Amniotic epithelial cell (primary cell): ENCODE data around the gene CAP2.

Experiments used
- DNase-seq: peaks from one replicate; pipeline ENCODE4 v3.0.0-alpha.2; 2010; ENCODE audit warnings: low read depth

CAP2 gene

DNA sequence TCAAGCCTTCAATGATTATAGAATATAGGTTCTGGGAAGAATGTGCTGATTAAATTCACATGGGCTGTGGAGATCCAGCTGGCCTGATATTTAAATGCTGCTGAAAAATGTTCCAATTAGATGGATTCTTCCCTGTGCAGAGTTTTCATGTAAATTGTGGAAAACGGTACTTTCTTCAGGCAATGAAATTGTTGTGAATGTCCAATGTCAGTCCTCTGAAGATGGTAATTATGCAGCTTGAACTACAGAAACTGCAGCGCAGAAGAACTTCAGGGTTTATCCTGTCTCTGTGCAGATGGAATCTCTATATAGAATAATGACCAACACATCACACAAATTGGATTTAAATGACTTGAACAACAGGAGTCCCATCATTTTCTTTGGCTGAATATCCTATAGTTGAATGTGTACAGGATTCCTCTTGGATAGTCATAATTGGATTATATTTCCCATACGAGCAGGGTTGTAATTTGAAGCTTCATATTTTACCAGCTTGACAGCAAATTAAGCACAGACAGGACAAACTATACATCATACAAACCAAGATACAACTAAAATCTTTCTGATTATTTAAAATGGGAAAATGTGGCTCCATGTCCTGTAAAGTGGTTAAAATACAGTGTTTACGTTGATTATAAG, 82.3 kb downstream of the CAP2 start:
- DNase-seq = no peak

DNA sequence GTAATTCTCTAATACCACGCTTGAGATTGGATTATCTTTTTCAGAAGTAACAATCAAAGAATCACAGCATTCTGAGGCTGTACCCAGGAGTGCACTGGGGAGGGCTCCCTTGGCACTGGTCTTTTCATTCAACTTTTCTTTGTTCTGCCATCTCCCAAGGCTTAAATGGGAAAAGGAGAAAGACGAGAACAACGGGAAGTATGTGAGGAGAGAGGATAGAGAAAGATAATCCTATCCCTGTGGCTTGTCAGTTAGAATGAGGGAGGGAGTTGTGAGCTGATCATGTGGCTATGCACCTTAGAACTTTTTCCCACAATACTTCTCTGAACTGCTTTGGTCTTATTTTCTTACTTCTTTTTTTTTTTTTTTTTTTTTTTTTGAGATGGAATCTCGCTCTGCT, 83.1 kb downstream of the CAP2 start:
- no peak for DNase-seq

GRCh38 chr6:17477356-17477755, 84.0 kb downstream of the CAP2 start:
- no peak for DNase-seq

DNA sequence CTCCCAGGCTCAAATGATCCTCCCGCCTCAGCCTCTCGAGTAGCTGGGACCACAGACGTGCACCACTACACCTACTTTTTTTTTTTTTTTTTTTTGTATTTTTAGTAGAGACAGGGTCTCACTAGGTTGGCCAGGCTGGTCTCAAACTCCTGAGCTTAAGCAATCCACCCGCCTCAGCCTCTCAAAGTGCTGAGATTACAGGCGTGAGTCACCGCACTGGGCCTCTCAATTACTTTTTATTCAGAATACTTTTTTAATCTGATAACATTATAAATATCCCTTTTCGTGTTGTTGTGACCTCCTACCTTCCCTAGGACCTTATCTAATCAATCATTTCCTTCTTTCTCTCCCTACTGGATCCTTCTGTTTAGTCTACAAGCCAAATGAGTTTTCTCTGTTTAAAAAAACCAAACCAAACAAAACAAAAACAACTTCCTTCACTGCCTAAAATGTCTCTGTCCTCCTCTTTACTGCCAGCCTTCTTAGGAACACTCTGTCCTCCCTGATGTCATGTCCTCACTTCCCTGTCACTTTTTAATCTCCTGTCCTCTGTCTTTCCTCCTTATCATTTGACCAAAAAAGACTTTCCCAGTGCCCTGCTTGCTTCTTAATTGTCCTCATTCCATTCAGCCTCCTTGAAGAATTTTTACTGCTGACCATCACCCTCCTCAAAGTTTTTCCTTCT, 85.0 kb downstream of the CAP2 start:
- peak; percentile 38 for DNase-seq

DNA sequence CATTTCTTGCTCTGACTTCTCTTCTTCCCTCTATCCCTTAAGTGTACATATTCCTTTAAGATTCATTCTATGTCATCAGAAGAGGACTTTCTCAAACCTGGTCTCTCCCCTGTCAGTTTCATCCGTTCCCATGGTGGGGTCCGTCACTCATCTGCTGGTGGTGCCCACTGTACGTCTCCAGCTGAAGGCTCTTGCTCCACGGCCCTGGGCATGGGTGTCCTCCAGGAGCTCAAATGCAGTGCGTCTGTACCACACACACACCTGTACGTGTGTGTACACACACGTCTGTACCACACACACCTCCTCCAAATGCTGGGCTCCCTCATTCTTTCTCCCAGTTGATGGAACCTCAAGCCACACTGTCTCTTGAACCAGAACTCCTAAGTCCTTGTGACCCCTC, 85.6 kb downstream of the CAP2 start:
- DNase-seq = no peak

GRCh38 chr6:17480476-17480875, 87.1 kb downstream of the CAP2 start:
- no peak for DNase-seq

DNA sequence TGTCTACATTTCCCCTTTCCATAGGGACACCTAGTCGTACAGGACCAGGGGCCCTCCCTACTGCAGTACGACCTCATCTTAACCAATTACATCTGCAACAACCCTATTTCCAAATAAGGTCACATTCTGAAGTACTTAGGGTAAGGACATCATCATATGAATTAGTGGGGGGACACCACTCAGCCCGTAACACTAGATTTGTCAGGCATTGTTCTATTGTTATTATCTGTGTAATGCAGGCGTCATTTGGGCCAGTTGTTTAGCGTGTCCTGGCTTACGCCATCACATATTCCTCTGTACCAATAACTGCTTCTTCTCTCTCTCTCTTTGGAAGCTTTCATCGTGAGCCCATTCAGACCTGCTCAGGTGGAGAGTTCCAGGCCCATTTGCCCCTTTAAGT, 89.3 kb downstream of the CAP2 start:
- no peak for DNase-seq

DNA sequence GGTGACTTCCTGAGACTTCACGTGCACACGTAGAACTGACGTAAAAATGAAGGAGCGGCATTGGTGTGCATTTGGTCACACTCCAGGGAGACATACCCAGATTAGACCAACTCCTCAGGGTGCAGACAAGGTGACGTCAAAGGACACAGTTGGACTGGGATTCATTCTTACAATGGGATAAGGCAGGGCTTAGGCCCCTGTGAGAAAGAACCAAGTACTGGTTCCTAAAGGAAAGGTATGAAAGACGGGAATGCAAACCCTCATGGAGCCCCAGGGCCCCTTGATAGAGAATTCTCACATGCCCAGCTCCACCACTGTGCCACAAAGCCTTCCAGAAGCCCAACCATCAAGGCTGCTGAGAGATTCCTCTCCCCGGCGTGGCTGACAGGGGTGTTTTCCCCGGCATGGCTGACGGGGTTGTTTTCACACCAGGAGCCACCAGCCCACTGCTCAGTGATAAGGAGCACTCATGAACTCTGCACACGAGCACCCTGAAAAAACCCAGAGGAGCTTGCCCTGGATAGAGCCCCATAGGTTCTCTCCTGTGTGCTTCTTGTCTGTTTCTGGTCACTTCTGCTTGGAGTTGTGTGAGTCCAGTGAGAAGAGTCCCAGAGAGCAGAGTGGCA, 90.1 kb downstream of the CAP2 start:
- DNase-seq = no peak

- no peak for DNase-seq
Observed at GRCh38 chr6:17484201-17484849, 90.9 kb downstream of the CAP2 start.

DNA sequence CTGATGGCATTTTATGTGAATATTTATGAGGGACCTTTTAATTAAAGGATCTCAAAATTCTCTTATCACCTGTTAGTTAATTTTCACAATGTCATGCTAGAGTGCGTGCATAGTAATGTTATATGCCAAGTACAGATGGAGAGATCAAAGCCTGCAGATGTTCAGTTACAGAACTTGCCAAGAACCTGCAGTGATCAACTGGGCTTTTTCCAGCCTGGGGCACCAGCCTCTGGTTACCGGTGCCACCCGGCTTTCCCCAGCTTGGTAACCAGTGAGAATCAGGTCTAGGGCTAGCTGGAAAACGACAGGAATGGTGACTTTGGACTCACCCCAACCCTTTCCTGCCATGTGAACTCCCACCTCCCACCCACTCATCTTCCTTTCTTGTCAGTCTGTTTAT, 91.8 kb downstream of the CAP2 start:
- no peak for DNase-seq

DNA sequence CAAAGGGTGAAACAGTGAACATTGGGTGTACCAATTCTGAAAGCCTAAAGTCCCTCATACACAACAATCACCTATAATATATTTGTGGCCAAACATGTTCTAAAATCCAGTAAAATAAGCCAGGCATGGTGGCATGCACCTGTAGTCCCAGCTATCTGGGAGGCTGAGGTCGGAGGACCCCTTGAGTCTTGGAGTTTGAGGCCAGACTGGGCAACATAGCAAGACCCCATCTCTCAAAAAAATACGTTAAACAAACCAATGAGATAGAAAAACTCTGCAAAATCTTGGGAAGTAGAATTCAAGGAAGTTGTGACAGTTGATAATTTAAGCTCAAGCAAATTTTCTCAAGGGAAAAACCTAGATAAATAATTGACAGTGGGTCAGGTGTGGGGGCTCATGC, 92.6 kb downstream of the CAP2 start:
- DNase-seq = no peak

DNA sequence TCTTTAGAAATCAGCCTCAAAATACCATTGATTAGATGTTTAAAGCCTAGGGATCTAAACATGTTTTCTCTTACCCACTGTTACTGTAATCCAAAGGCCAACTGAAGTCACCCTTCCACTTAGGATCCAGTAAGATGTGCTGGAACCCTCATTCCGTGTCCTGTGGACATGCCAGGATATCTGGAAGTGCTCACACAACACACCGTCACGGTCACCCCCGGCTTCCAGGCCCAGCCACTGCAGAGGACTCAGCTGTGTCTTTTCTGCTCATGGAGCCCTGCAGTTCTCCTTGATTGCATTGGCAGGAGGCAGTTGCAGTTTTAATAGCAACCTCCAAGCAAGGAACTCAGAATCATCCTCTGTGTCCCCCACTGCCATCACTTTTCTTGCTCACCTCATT, 93.3 kb downstream of the CAP2 start:
- no peak for DNase-seq

GRCh38 chr6:17490724-17491123, 97.3 kb downstream of the CAP2 start:
- DNase-seq = no peak

GRCh38 chr6:17491416-17492142, 98.2 kb downstream of the CAP2 start:
- no peak for DNase-seq

DNA sequence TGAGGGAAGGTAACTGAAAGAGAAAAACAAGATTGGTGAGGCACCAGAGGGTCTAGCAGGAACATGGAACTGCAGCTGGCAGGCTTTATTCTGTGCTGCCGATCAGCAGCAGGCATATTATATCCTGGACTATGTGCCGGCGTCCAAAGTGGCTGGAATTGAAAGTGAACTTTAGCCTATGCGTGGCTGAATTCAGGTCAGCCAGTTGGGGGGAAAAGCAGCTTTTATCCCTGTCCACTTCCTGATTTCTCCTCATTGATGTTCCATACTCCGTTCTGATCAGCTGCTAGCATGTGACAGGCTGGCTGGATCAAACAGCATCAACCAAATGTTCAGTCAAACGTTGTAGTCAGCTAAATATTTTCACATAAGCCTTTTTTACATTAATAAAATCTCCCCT, 99.0 kb downstream of the CAP2 start:
- no peak for DNase-seq

DNA sequence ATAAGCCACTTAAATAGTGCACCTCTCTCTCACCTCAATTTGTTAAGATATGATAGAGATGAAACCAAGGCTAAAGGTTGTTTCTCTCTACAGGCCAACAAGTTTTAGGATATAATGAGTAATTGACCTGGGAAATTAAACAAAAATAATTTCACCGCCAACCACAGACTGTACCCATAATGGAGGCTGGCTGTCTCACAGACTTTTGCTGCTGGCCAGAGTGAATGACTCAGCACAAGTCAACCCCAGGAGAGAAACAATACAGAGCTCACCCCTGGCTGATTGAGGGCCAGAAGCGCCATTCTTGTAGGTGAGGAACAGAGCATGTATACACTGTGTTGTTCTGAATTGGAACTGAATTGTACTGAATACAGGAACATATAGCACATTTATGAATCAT, 99.9 kb downstream of the CAP2 start:
- peak; percentile 50 for DNase-seq

DNA sequence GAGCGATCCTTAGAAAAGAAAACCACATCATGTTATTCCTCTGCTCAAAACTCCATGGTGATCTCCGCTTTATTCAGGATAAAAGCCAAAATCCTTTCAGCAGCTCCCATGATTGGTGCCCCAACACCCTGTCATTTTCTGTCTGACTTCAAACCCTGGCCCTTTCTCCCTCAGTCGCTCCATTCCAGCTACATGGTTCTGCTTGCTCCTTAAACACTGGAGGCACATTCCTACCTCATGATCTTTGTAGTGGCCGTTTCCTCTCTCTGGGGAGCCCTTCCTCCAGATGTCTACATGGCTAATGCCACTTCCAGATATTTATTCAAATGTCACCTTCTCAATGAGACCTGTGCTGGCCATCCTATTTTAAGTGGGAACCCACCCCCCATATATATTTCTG, 100.8 kb downstream of the CAP2 start:
- no peak for DNase-seq

- no peak for DNase-seq
Observed at GRCh38 chr6:17494919-17495318, 101.5 kb downstream of the CAP2 start.

- DNase-seq = no peak
Observed at GRCh38 chr6:17497535-17498095, 104.2 kb downstream of the CAP2 start.

GRCh38 chr6:17501442-17501841, 108.0 kb downstream of the CAP2 start:
- DNase-seq = no peak

DNA sequence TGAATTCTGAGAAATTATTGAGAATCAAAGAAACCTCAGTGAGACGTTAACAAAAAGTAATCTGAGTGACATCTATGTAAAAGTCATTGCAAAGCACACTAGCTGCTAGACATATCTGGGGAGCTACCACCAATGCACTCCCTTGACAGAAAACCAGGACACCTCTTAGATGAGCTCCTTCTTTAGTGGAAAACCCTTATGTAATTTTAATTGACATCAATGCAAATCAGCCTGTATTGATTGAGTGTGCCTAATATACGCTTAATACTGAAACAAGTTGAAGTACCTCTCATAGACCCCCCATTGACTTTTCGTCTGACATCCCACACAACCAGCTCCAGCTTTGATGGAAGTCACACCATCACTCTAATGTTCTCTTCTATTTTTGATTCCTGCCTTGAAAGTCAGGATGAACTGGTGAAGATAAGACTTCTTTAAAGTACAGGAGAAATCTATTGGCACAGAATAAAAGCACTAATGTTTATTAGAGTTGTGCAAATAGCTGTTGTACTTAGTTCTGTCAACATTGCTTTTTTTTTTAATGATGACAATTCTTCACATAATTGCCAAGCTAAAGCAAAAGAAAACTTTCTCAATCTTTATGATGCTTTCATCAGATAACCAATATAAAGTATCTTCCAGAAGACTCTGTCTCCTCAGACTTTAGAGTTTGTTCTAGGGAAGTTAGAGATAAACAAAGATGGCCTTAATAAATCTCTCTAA, 108.7 kb downstream of the CAP2 start:
- DNase-seq = peak; percentile 5
